ENCODE data around the gene ANK3. TPM values are rescaled to one million over a fixed set of nuclear protein-coding genes. Genes with fewer than 3 reads are reported as not detected.

ANK3 gene
- total RNA-seq, 4 donors from 2014 or later = 6.4 to 23.2 (median 13.5) TPM

- no peak for TF ChIP-seq CTCF (IDR thresholded peaks at IDR 0.05; ENCODE audit: low read depth)
Observed at GRCh38 chr10:60185421-60185820, 204.3 kb downstream of the ANK3 start.

GRCh38 chr10:60182691-60183090, 207.0 kb downstream of the ANK3 start:
- TF ChIP-seq CTCF (IDR thresholded peaks at IDR 0.05; ENCODE audit: low read depth) = no peak

DNA sequence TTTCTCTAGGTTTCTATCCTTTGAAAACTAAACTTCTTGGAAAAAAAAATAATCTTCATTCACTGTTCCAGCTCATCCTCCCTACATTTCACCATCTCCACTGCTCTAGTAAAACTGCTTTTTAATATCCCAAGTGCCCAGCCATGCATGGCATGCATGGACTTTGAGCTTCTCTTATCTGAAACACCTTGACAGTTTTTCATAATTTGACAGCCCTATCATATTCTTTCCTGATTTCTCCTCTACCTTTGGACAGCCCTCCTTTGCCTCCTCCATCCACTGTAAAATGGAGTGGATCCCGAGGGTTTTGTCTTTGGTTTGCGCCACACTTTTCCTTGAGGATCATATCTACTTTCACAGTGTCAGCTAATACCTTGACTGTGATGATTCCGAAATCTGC, 212.8 kb downstream of the ANK3 start:
- TF ChIP-seq CTCF (IDR thresholded peaks at IDR 0.05; ENCODE audit: low read depth) = no peak

- TF ChIP-seq CTCF (IDR thresholded peaks at IDR 0.05; ENCODE audit: low read depth) = no peak
Observed at GRCh38 chr10:60175441-60175971, 214.2 kb downstream of the ANK3 start.

- TF ChIP-seq CTCF (IDR thresholded peaks at IDR 0.05; ENCODE audit: low read depth) = no peak
Observed at GRCh38 chr10:60172363-60172990, 217.2 kb downstream of the ANK3 start.

- TF ChIP-seq CTCF (IDR thresholded peaks at IDR 0.05; ENCODE audit: low read depth) = no peak
Observed at GRCh38 chr10:60171436-60172013, 218.2 kb downstream of the ANK3 start.

- no peak for TF ChIP-seq CTCF (IDR thresholded peaks at IDR 0.05; ENCODE audit: low read depth)
Observed at GRCh38 chr10:60170250-60170649, 219.4 kb downstream of the ANK3 start.
